Stimulated activated CD8-positive, alpha-beta memory T cell treated with anti-CD3 and anti-CD28 coated beads, Interleukin-4, amount 100 ng/mL, for 4 hours (primary cell): Measurements from ENCODE around the gene WDR91.
"Not testable (repeated sequence)": the region's sequence is repeated elsewhere in the genome, so short reads cannot be mapped to it uniquely, and the experiment has no call there.

Experiments
- DNase-seq, 2 donors: peaks; one replicate each; pipeline ENCODE4 v3.0.0-alpha.2; 2020; ENCODE audit warnings: low read depth in 2 of 2, low spot score in 1 of 2

WDR91 gene

DNA sequence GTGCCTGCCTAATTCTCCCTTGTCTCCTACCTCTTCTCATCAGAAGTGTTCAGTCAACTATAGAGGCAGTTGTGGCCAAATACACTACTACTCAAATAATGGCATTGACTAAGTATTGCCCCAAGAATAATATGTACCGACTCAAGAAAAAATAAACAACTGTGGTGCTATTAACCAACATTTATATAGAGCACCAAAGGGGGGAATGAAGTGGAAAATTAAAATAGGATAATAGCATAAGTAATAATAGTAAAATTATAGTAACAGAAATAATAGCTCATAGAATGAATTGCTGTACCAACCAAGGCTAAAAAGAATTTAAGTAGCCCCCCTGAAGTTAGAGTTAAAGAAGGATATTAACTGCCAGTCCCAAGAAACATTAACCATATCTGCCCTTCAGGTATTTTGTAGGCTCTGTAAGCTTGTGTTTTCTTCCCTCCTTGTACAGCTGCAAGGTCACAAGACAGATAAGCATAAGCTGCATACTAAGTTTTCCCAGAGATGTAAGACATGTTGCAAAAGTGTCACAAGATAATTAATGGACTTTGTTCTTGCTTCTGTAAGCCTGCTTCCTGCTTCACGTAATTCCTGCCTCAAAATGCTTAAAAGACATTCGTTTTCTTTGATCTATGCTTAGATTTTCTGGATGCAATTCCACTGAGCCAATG is 29.9 kb downstream of the WDR91 start:
- no peak for DNase-seq

DNA sequence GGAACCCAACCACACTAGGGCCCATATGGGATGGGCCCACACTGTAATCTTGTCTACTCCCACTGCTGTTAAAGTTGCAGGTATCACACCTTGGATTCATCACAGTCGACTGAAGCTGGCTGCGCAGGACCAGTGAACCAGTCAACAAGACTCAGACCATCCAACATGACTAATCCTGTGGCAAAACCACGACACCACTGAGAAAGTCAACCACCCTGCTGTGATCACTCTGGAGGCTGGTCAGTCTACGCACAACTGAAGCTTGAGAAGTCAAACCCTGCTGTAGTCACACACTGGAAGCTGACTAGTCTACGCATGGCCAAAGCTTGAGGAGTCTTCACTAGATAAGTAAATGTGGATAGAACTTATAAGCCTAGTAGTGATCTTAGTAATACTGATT is 31.2 kb downstream of the WDR91 start:
- no peak for DNase-seq

DNA sequence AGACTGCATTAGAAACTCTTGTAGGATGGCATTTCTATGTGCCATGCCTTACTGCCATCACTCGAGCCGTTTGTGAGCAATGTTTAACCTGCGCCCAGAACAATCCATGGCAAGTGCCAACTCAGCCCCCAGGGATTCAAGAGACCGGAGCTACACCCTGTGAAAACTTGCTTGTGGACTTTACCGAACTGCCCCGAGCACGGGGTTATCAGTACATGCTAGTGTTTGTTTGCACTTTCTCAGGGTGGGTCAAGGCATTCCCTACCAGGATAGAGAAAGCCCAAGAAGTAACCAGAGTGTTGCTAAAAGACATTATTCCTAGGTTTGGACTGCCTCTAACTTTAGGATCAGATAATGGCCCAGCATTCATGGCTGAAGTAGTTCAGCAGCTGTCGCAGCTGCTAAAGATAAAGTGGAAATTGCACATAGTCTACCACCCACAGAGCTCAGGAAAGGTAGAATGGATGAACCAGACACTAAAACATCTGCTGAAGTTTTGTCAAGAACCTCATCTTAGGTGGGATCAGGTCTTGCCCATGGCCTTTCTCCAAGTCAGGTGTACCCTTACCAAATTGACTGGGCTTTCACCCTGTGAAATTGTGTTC is 31.9 kb downstream of the WDR91 start:
- no peak for DNase-seq

DNA sequence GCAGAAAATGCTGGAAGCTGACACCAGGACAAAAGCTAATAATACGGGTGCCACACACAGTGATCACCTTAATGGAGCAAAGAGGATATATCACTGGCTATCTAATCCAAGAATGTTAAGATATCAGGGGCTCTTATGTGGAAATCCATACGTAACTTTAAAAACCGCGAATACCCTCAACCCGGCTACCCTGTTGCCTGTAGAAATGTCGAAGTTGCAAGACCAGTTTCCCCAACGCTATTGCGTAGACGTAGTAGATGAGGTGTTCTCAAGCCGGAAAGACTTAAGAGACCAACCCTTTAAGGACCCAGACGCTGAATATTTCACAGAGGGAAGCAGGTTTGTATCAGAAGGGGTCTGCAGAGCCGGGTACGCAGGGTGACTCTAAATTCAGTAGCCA is 33.0 kb downstream of the WDR91 start:
- no peak for DNase-seq

DNA sequence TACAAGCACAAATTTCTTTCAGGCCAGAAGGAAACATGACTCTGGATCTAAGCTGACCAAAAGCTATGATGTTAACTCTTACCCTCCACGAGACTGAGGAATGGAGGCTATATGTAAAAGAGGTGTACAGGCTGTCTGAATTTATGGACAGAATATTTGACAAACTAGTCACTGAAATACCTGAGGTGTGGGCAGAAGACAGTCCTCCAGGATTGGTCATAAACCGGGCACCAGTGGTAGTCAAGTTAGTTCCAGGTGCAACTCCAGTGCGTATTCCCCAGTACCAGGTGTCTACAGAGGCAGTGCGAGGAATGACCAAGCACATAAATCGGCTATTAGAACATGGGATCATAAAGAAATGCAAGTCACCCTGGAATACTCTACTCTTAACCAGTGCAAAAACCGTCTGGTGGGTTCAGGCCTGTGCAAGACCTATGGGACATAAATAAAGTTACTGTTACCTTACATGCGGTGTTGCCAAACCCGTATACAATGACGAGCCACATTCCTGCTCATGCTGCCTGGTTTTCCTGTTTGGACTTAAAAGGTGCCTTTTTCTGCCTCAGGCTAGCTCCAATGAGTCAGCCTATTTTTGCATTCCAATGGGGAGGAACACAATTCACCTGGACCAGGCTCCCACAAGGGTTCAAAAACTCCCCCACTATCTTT is 34.2 kb downstream of the WDR91 start:
- no peak for DNase-seq

DNA sequence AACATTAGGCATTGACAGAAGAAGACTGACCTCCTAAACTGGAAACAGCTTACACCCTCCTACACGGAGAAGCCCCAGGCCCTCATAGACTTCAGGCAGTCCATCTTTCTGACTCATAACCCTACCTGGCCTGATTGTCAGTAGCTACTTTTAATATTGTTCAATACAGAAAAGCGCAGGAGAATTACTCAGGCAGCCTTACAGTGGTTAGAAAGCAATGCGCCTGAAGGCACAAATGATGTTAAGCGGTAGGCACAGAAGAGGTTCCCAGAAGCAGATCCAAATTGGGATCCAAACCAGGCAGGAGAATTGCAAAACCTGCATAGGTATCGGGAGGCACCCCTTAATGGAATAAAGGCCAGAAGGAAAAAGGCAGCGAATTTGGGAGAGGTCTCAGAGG is 35.4 kb downstream of the WDR91 start:
- DNase-seq = no peak

DNA sequence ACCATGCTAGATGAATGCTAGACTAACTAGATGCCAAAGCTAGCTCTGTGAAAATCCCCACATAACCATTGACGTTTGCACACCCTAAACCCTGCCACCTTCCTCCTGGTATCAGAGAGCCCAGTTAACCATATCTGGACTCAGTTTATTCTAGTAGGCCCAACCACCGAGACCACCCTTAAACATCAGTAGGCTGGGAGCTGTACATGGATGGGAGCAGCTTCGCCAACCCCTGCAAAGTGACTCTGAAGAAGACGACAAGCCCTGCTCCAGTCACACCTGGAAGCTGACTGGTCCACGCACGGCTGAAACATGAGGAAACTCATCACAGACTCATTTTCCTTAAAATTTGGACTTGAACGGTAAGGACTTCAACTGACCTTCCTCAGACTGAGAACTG is 36.4 kb downstream of the WDR91 start:
- DNase-seq = no peak

DNA sequence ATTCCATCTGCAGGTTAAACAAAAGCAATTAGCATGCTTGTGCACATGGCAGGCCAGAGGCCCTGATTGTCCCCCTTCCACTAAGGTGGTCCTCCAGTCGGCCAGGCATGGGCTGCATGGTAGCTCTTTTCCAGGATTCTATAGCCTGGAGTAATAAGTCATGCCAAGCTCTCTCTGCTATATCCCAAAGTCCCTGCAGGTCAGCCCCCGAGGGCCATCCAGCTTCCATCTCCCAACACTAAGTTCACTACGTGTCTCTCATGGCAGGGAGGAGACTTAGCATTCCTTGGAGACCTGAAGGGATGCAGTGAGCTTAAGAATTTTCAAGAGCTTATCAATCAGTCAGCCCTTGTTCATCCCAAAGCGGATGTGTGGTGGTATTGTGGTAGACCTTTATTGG is 37.4 kb downstream of the WDR91 start:
- DNase-seq = not testable (repeated sequence)

DNA sequence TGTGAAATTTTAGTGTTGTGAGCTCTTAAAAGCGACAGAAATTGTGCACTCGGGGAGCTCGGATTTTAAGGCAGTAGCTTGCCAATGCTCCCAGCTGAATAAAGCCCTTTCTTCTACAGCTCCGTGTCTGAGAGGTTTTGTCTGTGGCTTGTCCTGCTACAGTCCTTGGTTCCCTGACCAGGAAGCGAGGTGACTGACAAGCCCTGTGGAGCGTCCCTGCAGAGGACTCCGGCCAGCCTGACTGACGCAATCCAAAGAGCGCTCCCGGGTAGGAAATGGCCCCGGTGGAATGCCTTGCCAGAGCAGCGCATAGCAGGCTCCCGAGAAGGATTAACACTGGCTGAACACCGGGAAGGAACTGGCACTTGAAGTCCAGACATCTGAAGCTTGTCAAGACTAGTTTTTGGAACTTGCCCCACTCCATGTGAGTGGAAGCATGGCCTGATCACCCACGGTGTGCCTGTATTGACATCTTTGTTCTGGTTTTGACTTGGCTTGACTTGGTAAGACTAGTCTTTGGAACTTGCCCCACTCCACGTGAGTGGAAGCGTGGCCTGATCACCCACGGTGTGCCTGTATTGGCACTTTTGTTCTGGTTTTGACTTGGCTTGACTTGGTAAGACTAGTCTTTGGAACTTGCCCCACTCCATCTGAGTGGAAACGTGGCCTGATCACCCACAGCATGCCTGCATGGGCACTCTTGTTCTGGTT is 39.6 kb downstream of the WDR91 start:
- not testable (repeated sequence) for DNase-seq

DNA sequence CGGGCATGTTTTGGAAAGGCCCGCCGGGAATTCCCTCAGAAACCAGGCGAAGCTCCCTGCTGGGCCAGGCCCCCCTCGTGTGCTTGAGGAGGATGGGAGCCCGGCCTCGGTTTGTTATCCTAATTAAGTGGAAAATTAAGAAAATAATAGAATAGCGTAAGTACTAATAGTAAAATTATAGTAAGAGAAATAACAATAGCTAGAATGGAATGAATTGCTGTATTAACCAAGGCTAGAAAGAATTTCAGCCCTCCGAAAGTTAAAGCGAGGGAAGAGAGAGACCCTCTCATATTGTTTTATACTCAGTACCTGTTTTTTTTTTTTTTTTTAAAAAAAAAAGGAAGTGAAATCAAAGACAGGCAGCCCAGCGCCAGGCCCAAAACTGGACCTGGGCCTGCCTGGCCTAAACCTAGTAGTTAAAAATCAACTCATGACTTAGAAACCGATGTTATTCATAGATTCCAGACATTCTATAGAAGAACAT is 40.3 kb downstream of the WDR91 start:
- not testable (repeated sequence) for DNase-seq

DNA sequence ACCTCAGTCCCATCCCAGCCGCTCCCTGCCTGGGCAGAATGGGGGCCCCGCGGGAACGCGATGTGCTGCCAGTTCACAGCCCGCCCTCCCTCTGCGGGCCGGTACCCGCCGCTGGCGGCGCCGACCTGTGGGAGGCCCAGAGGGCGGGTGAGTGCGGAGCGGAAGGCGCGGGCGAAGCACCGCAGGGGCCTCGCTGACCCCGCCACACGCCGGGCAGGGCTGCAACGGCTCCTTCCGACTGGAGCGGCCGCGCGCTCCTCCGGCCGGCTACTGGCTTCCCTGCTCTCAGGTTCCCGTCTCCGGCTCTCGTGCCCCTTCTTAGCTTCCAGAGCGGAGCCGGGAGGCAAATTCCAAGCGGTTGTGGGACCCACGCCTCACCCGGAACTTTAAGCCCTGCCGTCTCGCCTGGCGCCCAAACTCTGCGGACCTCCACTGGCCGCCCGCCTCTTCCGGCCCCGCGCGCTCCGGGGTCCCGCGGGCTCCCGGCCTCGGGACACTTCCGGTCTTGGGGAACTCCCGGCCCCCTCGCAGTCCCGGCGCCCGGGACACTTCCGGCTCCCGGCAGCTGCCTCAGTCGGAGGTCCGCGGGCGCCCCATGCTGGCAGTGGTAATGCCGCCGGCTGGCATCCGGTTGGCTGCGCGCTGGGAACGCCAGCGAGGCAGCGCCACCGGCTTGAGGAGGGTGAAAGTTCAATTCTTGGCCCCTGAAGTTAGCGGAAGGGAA is 40.9 kb downstream of the WDR91 start, which contains the start of gene CYREN:
Gene CYREN (minus strand): TSS at position 434 of the 724 bp plus-strand sequence. CDS start 1,785 bp downstream, outside the sequence.
- DNase-seq = peak; percentile 76 to 86

DNA sequence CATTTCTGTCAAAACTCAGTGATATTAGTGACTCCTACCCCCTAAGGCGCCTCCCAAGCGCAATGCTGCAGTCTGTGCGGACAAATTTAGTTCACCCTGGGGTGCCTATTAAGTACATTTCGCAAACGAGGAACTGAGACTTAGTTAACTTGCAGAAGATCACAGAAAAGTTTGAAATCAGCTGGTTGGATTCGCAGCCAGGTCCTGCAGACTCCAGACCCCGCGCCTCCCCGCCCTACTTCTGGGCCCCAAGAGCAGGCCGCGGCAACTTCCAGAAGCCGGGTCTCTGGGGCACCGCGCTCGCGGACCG is 41.4 kb downstream of the WDR91 start:
- DNase-seq = no peak

DNA sequence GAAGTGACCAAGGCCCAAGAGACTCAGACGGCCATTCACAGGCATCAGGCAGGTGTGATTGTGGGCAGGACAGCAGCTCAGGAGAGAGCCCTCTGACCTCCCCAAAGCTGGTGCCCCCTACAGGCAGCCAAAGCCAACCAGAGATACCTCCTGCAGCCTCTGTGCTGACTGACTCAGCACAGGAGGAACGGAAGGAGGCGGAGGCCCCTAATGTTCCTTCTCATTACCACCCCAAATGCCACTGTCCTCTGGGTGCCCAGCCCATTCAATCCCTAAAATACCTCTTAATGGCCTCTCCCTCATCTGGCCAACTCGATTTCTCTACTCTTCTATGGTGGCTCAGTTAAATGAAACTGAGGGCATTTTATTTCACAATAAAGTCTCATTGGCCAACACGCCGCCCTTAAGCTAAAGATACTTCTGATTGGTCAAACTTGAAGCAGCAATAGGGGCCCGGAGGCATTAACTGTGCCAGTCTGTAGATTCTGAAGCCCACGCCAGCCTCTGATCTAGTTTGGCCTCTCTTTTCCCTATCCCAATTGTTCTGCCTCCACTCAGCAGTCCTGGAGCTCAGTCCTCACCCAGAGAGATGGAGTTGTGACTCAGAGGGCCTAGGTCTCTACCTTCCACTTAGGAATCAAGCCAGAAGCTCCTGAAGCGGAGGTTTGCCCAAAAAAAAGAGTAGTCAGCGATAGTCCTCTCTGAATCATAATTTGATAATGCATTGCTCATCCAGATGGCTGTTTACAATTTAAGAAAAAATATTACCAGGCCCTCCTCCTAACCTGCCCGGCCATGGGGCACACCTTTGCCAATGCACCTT is 42.0 kb downstream of the WDR91 start:
- DNase-seq = peak in 1 of 2 donors; percentile 11

DNA sequence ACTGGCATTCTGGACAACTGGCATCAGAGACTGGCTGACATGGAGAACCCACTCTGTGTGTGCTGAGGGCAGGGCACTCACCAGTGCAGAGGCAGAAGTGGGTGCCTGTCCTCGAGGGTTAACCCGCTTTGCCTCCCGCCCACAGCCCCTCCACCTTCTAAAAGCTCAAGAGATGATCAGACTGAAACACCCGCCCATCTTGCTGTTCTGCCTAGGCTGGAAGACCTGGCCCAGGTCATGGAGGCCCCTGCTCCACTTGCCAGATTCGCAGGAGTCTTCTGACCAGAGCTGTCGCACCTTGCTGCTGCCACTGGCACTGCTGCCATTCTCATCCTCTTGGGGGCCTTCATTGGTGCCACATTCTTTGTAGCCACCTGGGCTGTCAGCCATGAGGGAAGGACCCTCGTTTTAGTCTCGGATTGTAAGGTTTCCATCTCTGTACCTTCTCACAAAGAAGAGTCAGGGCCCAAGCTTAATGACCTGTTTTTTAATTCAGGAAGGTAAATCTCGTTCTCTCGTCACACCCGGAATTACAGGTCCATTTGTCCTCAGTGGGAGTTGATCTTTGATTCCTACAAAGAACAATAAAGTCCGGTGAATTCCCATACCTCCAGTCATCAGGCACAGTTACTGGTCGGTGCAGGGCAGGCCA is 42.7 kb downstream of the WDR91 start:
- DNase-seq = no peak

DNA sequence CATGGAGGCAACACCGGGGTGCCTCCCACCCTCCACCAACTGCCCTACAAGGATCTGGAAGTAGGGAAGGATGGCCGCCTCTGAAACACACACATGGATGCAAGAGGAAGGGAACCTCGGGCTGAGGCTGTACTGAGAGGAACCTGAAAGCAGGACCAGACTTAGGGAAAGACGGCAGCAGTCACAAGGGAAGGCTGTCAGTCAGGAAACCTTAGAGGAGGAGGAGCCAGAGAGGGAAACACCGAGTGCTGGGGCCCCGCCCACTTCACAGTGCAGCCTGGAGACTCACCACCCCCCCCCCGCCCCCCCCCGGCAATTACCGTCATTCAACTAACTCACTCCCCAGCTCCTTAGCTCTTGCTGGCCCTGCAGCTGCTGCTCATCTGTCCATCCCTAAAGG is 43.3 kb downstream of the WDR91 start:
- no peak for DNase-seq

DNA sequence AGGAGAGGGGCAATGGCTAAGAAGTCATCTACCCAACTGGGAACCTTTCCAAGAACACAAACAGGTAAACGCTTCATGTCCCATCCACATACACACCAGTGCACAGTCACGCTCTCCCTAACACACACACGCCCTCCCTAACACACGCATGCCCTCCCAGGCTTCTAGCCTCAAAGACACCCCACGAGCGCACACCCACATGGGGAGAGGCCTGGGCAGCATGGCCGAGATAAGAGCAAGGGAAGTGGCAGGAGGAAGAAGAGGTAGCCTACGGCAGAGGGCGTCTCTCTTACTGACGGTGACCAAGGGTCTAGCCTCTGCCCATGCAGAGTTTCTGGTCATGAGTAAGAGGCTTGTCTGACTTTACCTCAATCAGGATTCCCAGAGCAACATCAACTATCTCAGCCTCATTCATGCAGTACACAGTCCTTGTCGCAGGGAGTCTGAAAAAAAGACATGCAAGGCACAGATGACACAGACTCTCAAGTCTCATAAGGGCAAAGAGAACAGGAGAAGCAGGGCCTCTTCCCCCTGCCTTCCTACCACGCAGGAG is 43.9 kb downstream of the WDR91 start:
- no peak for DNase-seq

DNA sequence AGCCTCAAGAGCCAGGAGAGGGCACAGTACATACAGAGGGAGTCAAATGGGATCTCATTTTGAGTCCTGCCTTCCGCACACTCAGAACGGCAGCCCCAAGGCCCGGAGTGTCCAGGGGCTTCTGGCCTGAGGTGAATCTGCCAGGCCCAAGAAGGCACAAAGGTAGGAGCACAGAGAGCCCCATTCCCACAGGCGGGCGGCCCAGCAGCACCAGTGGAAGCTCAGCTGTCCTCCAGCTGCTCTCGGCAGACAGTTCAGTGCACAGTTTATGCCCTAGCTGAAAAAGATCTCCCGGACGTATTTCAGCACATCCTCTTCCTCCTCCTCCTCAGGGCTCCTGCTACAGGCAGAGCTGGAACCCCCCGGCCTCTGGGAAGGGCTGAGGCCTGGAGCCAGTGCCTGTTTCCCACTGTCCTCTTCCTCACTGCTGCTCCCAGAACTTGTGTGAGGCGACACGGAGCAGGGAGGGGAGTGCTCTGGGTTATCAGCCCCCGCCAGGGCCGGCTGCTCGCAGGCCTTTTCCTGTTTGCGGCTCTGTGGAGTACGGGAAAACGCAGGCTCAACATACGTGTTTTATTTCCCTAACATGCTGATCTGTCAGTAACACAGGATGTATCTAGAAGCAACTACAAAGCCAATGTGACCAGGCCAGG is 44.9 kb downstream of the WDR91 start:
- no peak for DNase-seq

DNA sequence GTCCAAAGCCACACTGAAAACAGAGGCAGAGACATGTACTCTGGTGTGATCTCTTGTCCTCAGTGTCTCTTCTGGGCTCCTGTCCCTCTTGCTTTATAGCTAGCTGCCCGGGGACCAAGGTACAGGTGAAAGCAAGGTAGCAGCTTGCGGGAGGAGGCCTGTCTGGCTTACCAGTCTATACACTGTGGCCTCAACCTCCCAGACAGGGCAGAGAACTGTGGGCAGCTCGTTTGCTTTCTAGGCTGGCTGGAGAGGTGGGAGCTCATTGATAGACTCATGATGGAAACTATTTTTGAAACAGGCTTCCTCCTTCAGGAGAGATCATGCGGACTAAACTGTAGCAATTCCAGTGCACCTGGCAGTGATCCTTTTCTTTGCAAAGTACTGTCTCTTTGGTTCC is 45.5 kb downstream of the WDR91 start:
- DNase-seq = no peak
